Measurements from ENCODE around the gene CYP2J2.

- TF ChIP-seq, protein P1, sequence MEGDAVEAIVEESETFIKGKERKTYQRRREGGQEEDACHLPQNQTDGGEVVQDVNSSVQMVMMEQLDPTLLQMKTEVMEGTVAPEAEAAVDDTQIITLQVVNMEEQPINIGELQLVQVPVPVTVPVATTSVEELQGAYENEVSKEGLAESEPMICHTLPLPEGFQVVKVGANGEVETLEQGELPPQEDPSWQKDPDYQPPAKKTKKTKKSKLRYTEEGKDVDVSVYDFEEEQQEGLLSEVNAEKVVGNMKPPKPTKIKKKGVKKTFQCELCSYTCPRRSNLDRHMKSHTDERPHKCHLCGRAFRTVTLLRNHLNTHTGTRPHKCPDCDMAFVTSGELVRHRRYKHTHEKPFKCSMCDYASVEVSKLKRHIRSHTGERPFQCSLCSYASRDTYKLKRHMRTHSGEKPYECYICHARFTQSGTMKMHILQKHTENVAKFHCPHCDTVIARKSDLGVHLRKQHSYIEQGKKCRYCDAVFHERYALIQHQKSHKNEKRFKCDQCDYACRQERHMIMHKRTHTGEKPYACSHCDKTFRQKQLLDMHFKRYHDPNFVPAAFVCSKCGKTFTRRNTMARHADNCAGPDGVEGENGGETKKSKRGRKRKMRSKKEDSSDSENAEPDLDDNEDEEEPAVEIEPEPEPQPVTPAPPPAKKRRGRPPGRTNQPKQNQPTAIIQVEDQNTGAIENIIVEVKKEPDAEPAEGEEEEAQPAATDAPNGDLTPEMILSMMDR (IDR thresholded peaks at IDR 0.05 in 2 of 3, conservative IDR thresholded peaks at IDR 0.05 in 1 of 3; ENCODE audit: borderline replicate concordance in 1 of 3, insufficient read depth in 1 of 3, low read depth in 2 of 3, low read length in 2 of 3) = no peak
- TF ChIP-seq RAD21 (IDR thresholded peaks at IDR 0.05; ENCODE audit: low read depth) = no peak
- TF ChIP-seq POLR2A (IDR thresholded peaks at IDR 0.05; ENCODE audit: borderline replicate concordance, extremely low read depth, insufficient read depth, insufficient read length) = no peak
- no peak for TF ChIP-seq EGR1 (IDR thresholded peaks at IDR 0.05; ENCODE audit: low read depth)
- TF ChIP-seq EZH2 (IDR thresholded peaks at IDR 0.05) = no peak
- no peak for TF ChIP-seq ELF1 (IDR thresholded peaks at IDR 0.05; ENCODE audit: borderline replicate concordance, low read depth)
- no peak for TF ChIP-seq POLR2AphosphoS5 (IDR thresholded peaks at IDR 0.05; ENCODE audit: low read depth, low read length)
- TF ChIP-seq EZH2phosphoT487 (IDR thresholded peaks at IDR 0.05; ENCODE audit: borderline replicate concordance) = no peak
- no peak for TF ChIP-seq CEBPB (IDR thresholded peaks at IDR 0.05; ENCODE audit: low read depth)
- TF ChIP-seq ZBTB33 (IDR thresholded peaks at IDR 0.05; ENCODE audit: extremely low read depth, insufficient replicate concordance, low read length) = no peak
- TF ChIP-seq ZFX (IDR thresholded peaks at IDR 0.05) = no peak
- no peak for TF ChIP-seq TCF7L2 (IDR thresholded peaks at IDR 0.05; ENCODE audit: borderline replicate concordance, extremely low read depth, insufficient read depth, insufficient read length)
- TF ChIP-seq, protein P2, sequence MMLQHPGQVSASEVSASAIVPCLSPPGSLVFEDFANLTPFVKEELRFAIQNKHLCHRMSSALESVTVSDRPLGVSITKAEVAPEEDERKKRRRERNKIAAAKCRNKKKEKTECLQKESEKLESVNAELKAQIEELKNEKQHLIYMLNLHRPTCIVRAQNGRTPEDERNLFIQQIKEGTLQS (IDR thresholded peaks at IDR 0.05) = no peak
- TF ChIP-seq ZNF274 (IDR thresholded peaks at IDR 0.05; ENCODE audit: low read depth, low read length) = no peak
Measured at GRCh38 chr1:59917785-59918180, 8.8 kb downstream of the CYP2J2 start.
